ENCODE results near the gene DLX4. TPM values are rescaled to one million over a fixed set of nuclear protein-coding genes. Genes with fewer than 3 reads are reported as not detected.

Gene DLX4
- total and polyA plus RNA-seq, 2 of the 4 experiments (the other 2 are of a cell fraction) = not detected

- no peak overlapping the region for H2BK15ac ChIP-seq (ENCODE audit: low read depth, low read length)
- no peaks in the 10 kb centered on the region for H3K4me1 ChIP-seq (ENCODE audit: control insufficient read depth, insufficient read depth, low read length)
- H2BK20ac ChIP-seq (ENCODE audit: low read depth, low read length) = no peak overlapping the region
- TF ChIP-seq BHLHE40 (IDR thresholded peaks at IDR 0.05; ENCODE audit: low read depth, low read length) (no peak), USF2 (IDR thresholded peaks at IDR 0.05; ENCODE audit: low read depth, low read length) (no peak), CTCF (conservative IDR thresholded peaks at IDR 0.05; ENCODE audit: low read depth, low read length) (no peak), MAFK (IDR thresholded peaks at IDR 0.05; ENCODE audit: low read depth, low read length) (no peak), RAD21 (IDR thresholded peaks at IDR 0.05; ENCODE audit: low read length) (no peak), MAZ (IDR thresholded peaks at IDR 0.05; ENCODE audit: borderline replicate concordance, low read depth, low read length) (no peak), FOS (IDR thresholded peaks at IDR 0.05; ENCODE audit: low read depth, low read length) (no peak), SMC3 (IDR thresholded peaks at IDR 0.05; ENCODE audit: low read depth, low read length) (no peak), POLR2A (IDR thresholded peaks at IDR 0.05; ENCODE audit: low read depth, low read length) (no peak), MXI1 (IDR thresholded peaks at IDR 0.05; ENCODE audit: borderline replicate concordance, low read depth, low read length) (no peak), CEBPB (IDR thresholded peaks at IDR 0.05; ENCODE audit: low read depth, low read length) (no peak), RFX5 (IDR thresholded peaks at IDR 0.05; ENCODE audit: low read depth, low read length) (no peak), RCOR1 (IDR thresholded peaks at IDR 0.05; ENCODE audit: insufficient replicate concordance, low read length) (no peak), NFE2L2 (IDR thresholded peaks at IDR 0.05; ENCODE audit: low read depth, low read length) (no peak), CHD1 (IDR thresholded peaks at IDR 0.05; ENCODE audit: low read depth, low read length) (no peak)
- peaks cover 5% of the 10 kb centered on the region for H3K9me3 ChIP-seq (ENCODE audit: control insufficient read depth, insufficient read depth, low read length)
- no peak overlapping the region for H3K9ac ChIP-seq (ENCODE audit: low read depth, low read length)
- ATAC-seq (ENCODE audit: low read depth) (no peak), DNase-seq (peak; percentile 4)
- H3K27ac ChIP-seq (ENCODE audit: insufficient read depth, low read length) = no peak overlapping the region
- no peak overlapping the region for H2AFZ ChIP-seq (replicated peaks; ENCODE audit: low read length, poor library complexity)
- H2BK5ac ChIP-seq (ENCODE audit: low read depth, low read length, poor library complexity, severe bottlenecking) = no peak overlapping the region
- no peaks in the 10 kb centered on the region for H3K79me1 ChIP-seq (ENCODE audit: low read depth in 1 of 2, low read length in 2 of 2)
- intact Hi-C loops (cut with micrococcal nuclease) = no loop called here
- H3K4ac ChIP-seq (ENCODE audit: low read depth, low read length) = no peak overlapping the region
- dilution Hi-C loops (cut with HindIII; ENCODE audit: low sequenced_read_pairs, unreplicated experiment) = no loop called here
- ChIA-PET CTCF (no interaction called here), POLR2A (ENCODE audit: unreplicated experiment) (no interaction called here)
- no peak overlapping the region for H3K4me2 ChIP-seq (ENCODE audit: low read depth, low read length)
- H3K18ac ChIP-seq (ENCODE audit: low read depth, low read length) = no peak overlapping the region
- no peak overlapping the region for H3K23ac ChIP-seq (ENCODE audit: low read depth, low read length)
- no peak overlapping the region for H2AK9ac ChIP-seq (replicated peaks; ENCODE audit: low read depth, low read length, poor library complexity)
- no peak overlapping the region for H4K91ac ChIP-seq (ENCODE audit: insufficient read depth, low read depth, low read length)
- no peak overlapping the region for H4K5ac ChIP-seq (ENCODE audit: low read depth, low read length)
- no TSS peak for BruUV-seq (replicated peaks)
- no peak overlapping the region for H2BK120ac ChIP-seq (ENCODE audit: low read depth, low read length)
- peaks cover 5% of the 10 kb centered on the region for H4K20me1 ChIP-seq (ENCODE audit: insufficient read depth, low read length)
- no peak overlapping the region for H3K4me3 ChIP-seq (ENCODE audit: insufficient read depth, low read depth, low read length)
- in situ Hi-C loops (cut with MboI; ENCODE audit: low sequenced_read_pairs) = no loop called here
- H3K56ac ChIP-seq (ENCODE audit: extremely low read depth, insufficient read depth, low read length) = no peak overlapping the region
- WGBS, 2 experiments (ENCODE audit: extremely low coverage in 2 of 2, insufficient read length in 1 of 2) = 39% methylated on average over 2 of the region's 8 CpGs; no CpG with 5 or more reads in 1 of the 2 experiments
- H4K8ac ChIP-seq (ENCODE audit: low read depth in 2 of 2, low read length in 2 of 2) = no peak overlapping the region
- H3K27me3 ChIP-seq (ENCODE audit: control insufficient read depth, insufficient read depth, low read length) = peaks cover 55% of the 10 kb centered on the region
- no peak overlapping the region for H2AK5ac ChIP-seq (ENCODE audit: low read depth, low read length)
- H3K9me1 ChIP-seq (ENCODE audit: insufficient read depth, low read length) = no peaks in the 10 kb centered on the region
- H3K14ac ChIP-seq (replicated peaks; ENCODE audit: low read depth, low read length) = no peak overlapping the region
- no peaks in the 10 kb centered on the region for H3K36me3 ChIP-seq (ENCODE audit: control insufficient read depth, insufficient read depth, low read length)
Measured at GRCh38 chr17:49959183-49959935, 9.6 kb upstream of the DLX4 start.

Data from IMR-90 (cell line).